GM11168 (cell line): ENCODE results near the gene RPS6KB2.
"Not testable (repeated sequence)": the region's sequence is repeated elsewhere in the genome, so short reads cannot be mapped to it uniquely, and the experiment has no call there.

Experiments
- in situ Hi-C: fragments of 300-500 bp; cut with MboI; formaldehyde crosslinking; loops from one replicate; pipeline ENCODE4 v1.12.0; 2022; ENCODE audit warnings: low sequenced_read_pairs; ENCODE audit not compliant: unreplicated experiment

RPS6KB2 gene

GRCh38 chr11:67421430-67422031 lies 6.8 kb upstream of the RPS6KB2 start:
- in situ Hi-C loops: no loop called here

GRCh38 chr11:67422891-67423290 lies 5.4 kb upstream of the RPS6KB2 start:
- in situ Hi-C loops: no loop called here

GRCh38 chr11:67423466-67423865 lies 4.8 kb upstream of the RPS6KB2 start:
- in situ Hi-C loops: no loop called here

- in situ Hi-C loops: no loop called here
Measured at GRCh38 chr11:67423891-67424613, 4.2 kb upstream of the RPS6KB2 start.

- in situ Hi-C loops: not testable (repeated sequence)
Measured at GRCh38 chr11:67427364-67427859, 882 bp upstream of the RPS6KB2 start.

GRCh38 chr11:67429038-67429668 lies 859 bp downstream of the RPS6KB2 start:
- in situ Hi-C loops: no loop called here

- in situ Hi-C loops: no loop called here
Measured at GRCh38 chr11:67429722-67430121, 1.4 kb downstream of the RPS6KB2 start.

GRCh38 chr11:67431346-67432249 lies 3.3 kb downstream of the RPS6KB2 start:
- in situ Hi-C loops: no loop called here

- in situ Hi-C loops: no loop called here
Measured at GRCh38 chr11:67432655-67433349, 4.5 kb downstream of the RPS6KB2 start.

- in situ Hi-C loops: no loop called here
Measured at GRCh38 chr11:67433536-67434394, 5.5 kb downstream of the RPS6KB2 start.

- in situ Hi-C loops: no loop called here
Measured at GRCh38 chr11:67434395-67434881, 6.1 kb downstream of the RPS6KB2 start.

GRCh38 chr11:67435031-67435726 lies 6.9 kb downstream of the RPS6KB2 start:
- in situ Hi-C loops: no loop called here

GRCh38 chr11:67435727-67436458 lies 7.6 kb downstream of the RPS6KB2 start:
- in situ Hi-C loops: no loop called here

GRCh38 chr11:67436459-67437081 lies 8.3 kb downstream of the RPS6KB2 start:
- in situ Hi-C loops: no loop called here

- in situ Hi-C loops: no loop called here
Measured at GRCh38 chr11:67437082-67437808, 9.0 kb downstream of the RPS6KB2 start, which contains the start of gene PTPRCAP. PTPRCAP (minus strand) TSS chr11:67437682; CDS start chr11:67437619, 63 bp downstream.

- in situ Hi-C loops: no loop called here
Measured at GRCh38 chr11:67437809-67438157, 9.5 kb downstream of the RPS6KB2 start.
